Measurements from ENCODE around the gene DCXR. TPM values are rescaled to one million over a fixed set of nuclear protein-coding genes. Genes with fewer than 3 reads are reported as not detected.
A peak's percentile ranks its signal among the peaks of the same experiment; 100 is the strongest.

DCXR gene
- total and polyA plus RNA-seq, 2 of the 4 experiments (the other 2 are of a cell fraction): 36.6 to 139 TPM

GRCh38 chr17:82021900-82022309, 15.6 kb downstream of the DCXR start:
- ChIA-PET CTCF (interaction anchor here (1.6 to 3.6 kb wide), 2 partner anchors 61 to 62 kb away, joined by 3 to 17 read pairs; partner anchors contain the start of gene NOTUM), POLR2A (ENCODE audit: unreplicated experiment) (interaction anchor here (0.6 kb wide), 1 partner anchor 81 kb away, joined by 11 read pairs; no protein-coding TSS in a partner anchor)
- H3K4ac ChIP-seq (ENCODE audit: low read depth, low read length): peak overlapping the region; percentile 31; the same call in 1 of the 2 replicates
- ATAC-seq (ENCODE audit: low read depth) (no peak), DNase-seq (no peak)
- no peak overlapping the region for H2BK15ac ChIP-seq (ENCODE audit: low read depth, low read length)
- H2AK9ac ChIP-seq (replicated peaks; ENCODE audit: low read depth, low read length, poor library complexity): peak overlapping the region; percentile 90
- peak overlapping the region in 1 of 2 experiments; percentile 13; a peak in 1 of 4 replicates for H4K8ac ChIP-seq (ENCODE audit: low read depth in 2 of 2, low read length in 2 of 2)
- peak overlapping the region; percentile 71 for H3K9ac ChIP-seq (ENCODE audit: low read depth, low read length)
- dilution Hi-C loops (cut with HindIII; ENCODE audit: low sequenced_read_pairs, unreplicated experiment) (no loop called here), in situ Hi-C loops (cut with MboI; ENCODE audit: low sequenced_read_pairs) (no loop called here), intact Hi-C loops (cut with micrococcal nuclease) (loop anchor here (1.0 to 2.0 kb wide), 2 partner anchors 63 to 149 kb away; no protein-coding TSS in a partner anchor)
- H3K27ac ChIP-seq (ENCODE audit: insufficient read depth, low read length): peak overlapping the region; percentile 51; the same call in 1 of the 2 replicates
- H3K14ac ChIP-seq (replicated peaks; ENCODE audit: low read depth, low read length): peak overlapping the region; percentile 23; the same call in 1 of the 2 replicates
- peak overlapping the region; percentile 92 for H3K4me3 ChIP-seq (ENCODE audit: insufficient read depth, low read depth, low read length)
- H4K5ac ChIP-seq (ENCODE audit: low read depth, low read length): no peak overlapping the region
- H3K36me3 ChIP-seq (ENCODE audit: control insufficient read depth, insufficient read depth, low read length): peaks cover 6% of the 10 kb centered on the region; the same call in 1 of the 2 replicates
- peaks cover 24% of the 10 kb centered on the region for H4K20me1 ChIP-seq (ENCODE audit: insufficient read depth, low read length)
- no peaks in the 10 kb centered on the region for H3K9me3 ChIP-seq (ENCODE audit: control insufficient read depth, insufficient read depth, low read length)
- H3K27me3 ChIP-seq (ENCODE audit: control insufficient read depth, insufficient read depth, low read length): no peaks in the 10 kb centered on the region
- no peaks in the 10 kb centered on the region for H3K9me1 ChIP-seq (ENCODE audit: insufficient read depth, low read length)
- peak overlapping the region; percentile 99 for H3K4me2 ChIP-seq (ENCODE audit: low read depth, low read length)
- 6% methylated on average over 6 of the region's 10 CpGs; no CpG with 5 or more reads in 1 of the 2 experiments for WGBS, 2 experiments (ENCODE audit: extremely low coverage in 2 of 2, insufficient read length in 1 of 2)
- BruUV-seq (replicated peaks): no TSS peak
- H3K23ac ChIP-seq (ENCODE audit: low read depth, low read length): peak overlapping the region; percentile 69
- H4K91ac ChIP-seq (ENCODE audit: insufficient read depth, low read depth, low read length): peak overlapping the region; percentile 1; the same call in 1 of the 2 replicates
- no peak overlapping the region for H3K56ac ChIP-seq (ENCODE audit: extremely low read depth, insufficient read depth, low read length)
- peaks cover 12 to 46% of the 10 kb centered on the region in 2 experiments for H3K79me1 ChIP-seq (ENCODE audit: low read depth in 1 of 2, low read length in 2 of 2)
- no peak overlapping the region for H2BK5ac ChIP-seq (ENCODE audit: low read depth, low read length, poor library complexity, severe bottlenecking)
- peak overlapping the region; percentile 70 for H2AK5ac ChIP-seq (ENCODE audit: low read depth, low read length)
- H2BK120ac ChIP-seq (ENCODE audit: low read depth, low read length): no peak overlapping the region
- no peak for TF ChIP-seq SMC3 (IDR thresholded peaks at IDR 0.05; ENCODE audit: low read depth, low read length)
- TF ChIP-seq MAFK (IDR thresholded peaks at IDR 0.05; ENCODE audit: low read depth, low read length): no peak
- no peak for TF ChIP-seq CEBPB (IDR thresholded peaks at IDR 0.05; ENCODE audit: low read depth, low read length)
- TF ChIP-seq RAD21 (IDR thresholded peaks at IDR 0.05; ENCODE audit: low read length): no peak
- TF ChIP-seq RFX5 (IDR thresholded peaks at IDR 0.05; ENCODE audit: low read depth, low read length): no peak
- TF ChIP-seq, protein P1, sequence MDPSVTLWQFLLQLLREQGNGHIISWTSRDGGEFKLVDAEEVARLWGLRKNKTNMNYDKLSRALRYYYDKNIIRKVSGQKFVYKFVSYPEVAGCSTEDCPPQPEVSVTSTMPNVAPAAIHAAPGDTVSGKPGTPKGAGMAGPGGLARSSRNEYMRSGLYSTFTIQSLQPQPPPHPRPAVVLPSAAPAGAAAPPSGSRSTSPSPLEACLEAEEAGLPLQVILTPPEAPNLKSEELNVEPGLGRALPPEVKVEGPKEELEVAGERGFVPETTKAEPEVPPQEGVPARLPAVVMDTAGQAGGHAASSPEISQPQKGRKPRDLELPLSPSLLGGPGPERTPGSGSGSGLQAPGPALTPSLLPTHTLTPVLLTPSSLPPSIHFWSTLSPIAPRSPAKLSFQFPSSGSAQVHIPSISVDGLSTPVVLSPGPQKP (IDR thresholded peaks at IDR 0.05; ENCODE audit: borderline replicate concordance, low read depth, low read length): no peak
- TF ChIP-seq BHLHE40 (IDR thresholded peaks at IDR 0.05; ENCODE audit: low read depth, low read length): no peak
- no peak for TF ChIP-seq POLR2A (IDR thresholded peaks at IDR 0.05; ENCODE audit: low read depth, low read length)
- no peak for TF ChIP-seq FOS (IDR thresholded peaks at IDR 0.05; ENCODE audit: low read depth, low read length)
- no peak for TF ChIP-seq MAZ (IDR thresholded peaks at IDR 0.05; ENCODE audit: borderline replicate concordance, low read depth, low read length)
- TF ChIP-seq NFE2L2 (IDR thresholded peaks at IDR 0.05; ENCODE audit: low read depth, low read length): no peak
- no peak for TF ChIP-seq USF2 (IDR thresholded peaks at IDR 0.05; ENCODE audit: low read depth, low read length)
- TF ChIP-seq MXI1 (IDR thresholded peaks at IDR 0.05; ENCODE audit: borderline replicate concordance, low read depth, low read length): no peak
- no peak for TF ChIP-seq RCOR1 (IDR thresholded peaks at IDR 0.05; ENCODE audit: insufficient replicate concordance, low read length)
- TF ChIP-seq CHD1 (IDR thresholded peaks at IDR 0.05; ENCODE audit: low read depth, low read length): no peak
- TF ChIP-seq CTCF (conservative IDR thresholded peaks at IDR 0.05; ENCODE audit: low read depth, low read length): no peak
- no peak overlapping the region for H3K18ac ChIP-seq (ENCODE audit: low read depth, low read length)
- H3K4me1 ChIP-seq (ENCODE audit: control insufficient read depth, insufficient read depth, low read length): peaks cover 13% of the 10 kb centered on the region
- no peak overlapping the region for H2BK20ac ChIP-seq (ENCODE audit: low read depth, low read length)
- H2AFZ ChIP-seq (replicated peaks; ENCODE audit: low read length, poor library complexity): peak overlapping the region; percentile 98

Measured in IMR-90 (cell line).